A673 (cell line): ENCODE measurements around the gene WDCP. TPM values are rescaled to one million over a fixed set of nuclear protein-coding genes. Genes with fewer than 3 reads are reported as not detected.

Experiments
- BruUV-seq: library from RNA; stranded (reverse); fragments of 400-500 nt; replicated peaks from 2 replicates; lab custom pipeline; 2021; lab: Mats Ljungman, UMichigan
- CTCF ChIA-PET: fragments of 300-600 bp; sonication (Branson Sonifier 250); formaldehyde crosslinking; loops from one replicate; lab custom pipeline; 2022; ENCODE audit warnings: antibody characterized with exemption; lab: Charles Lee
- POLR2A ChIA-PET: fragments of 300-600 bp; sonication (Branson Sonifier 250); formaldehyde crosslinking; loops from one replicate; lab custom pipeline; 2022; ENCODE audit warnings: antibody characterized with exemption; ENCODE audit not compliant: low non-redundant PET; lab: Charles Lee
- DNase-seq: peaks from one replicate; pipeline ENCODE4 v3.0.0-alpha.2; 2015; ENCODE audit warnings: low spot score
- H3K27ac ChIP-seq: fragments of 200-600 bp; sonication (generic); 2 replicates; pipeline ENCODE4 v1.5.1; 2016; ENCODE audit warnings: mixed run types, low read depth, mild to moderate bottlenecking, mixed read lengths, antibody characterized with exemption, low read length; ENCODE audit not compliant: poor library complexity, severe bottlenecking
- H3K27me3 ChIP-seq: fragments of 200-600 bp; sonication (generic); replicated peaks from 2 replicates; pipeline ENCODE4 v1.6.1; 2017; ENCODE audit warnings: mixed run types, low read depth, mild to moderate bottlenecking, mixed read lengths, antibody characterized with exemption, low read length; ENCODE audit not compliant: insufficient read depth, poor library complexity
- H3K36me3 ChIP-seq: fragments of 200-600 bp; sonication (generic); 2 replicates; pipeline ENCODE4 v1.6.1; 2016; ENCODE audit warnings: mixed run types, mild to moderate bottlenecking, mixed read lengths, antibody characterized with exemption, low read length; ENCODE audit not compliant: insufficient read depth, poor library complexity, severe bottlenecking
- H3K4me1 ChIP-seq: fragments of 200-600 bp; sonication (generic); 2 replicates; pipeline ENCODE4 v1.6.1; 2017; ENCODE audit warnings: mixed run types, mild to moderate bottlenecking, mixed read lengths, antibody characterized with exemption, low read length; ENCODE audit not compliant: insufficient read depth, poor library complexity, severe bottlenecking
- H3K4me3 ChIP-seq: fragments of 200-600 bp; sonication (generic); 2 replicates; pipeline ENCODE4 v1.5.1; 2016; ENCODE audit warnings: low read depth, mixed run types, mild to moderate bottlenecking, mixed read lengths, low read length; ENCODE audit not compliant: poor library complexity, severe bottlenecking
- H3K9me3 ChIP-seq: fragments of 200-600 bp; sonication (generic); 2 replicates; pipeline ENCODE4 v1.6.1; 2016; ENCODE audit warnings: mixed run types, low read depth, mild to moderate bottlenecking, mixed read lengths, antibody characterized with exemption, low read length; ENCODE audit not compliant: poor library complexity, severe bottlenecking
- CTCF ChIP-seq: fragments of 300-800, 200-600 bp; sonication (generic); conservative IDR thresholded peaks from 2 replicates; pipeline ENCODE4 v1.5.1; 2017; ENCODE audit warnings: low read depth, mild to moderate bottlenecking, antibody characterized with exemption, low read length, moderate library complexity, mixed read lengths
- EZH2 ChIP-seq: fragments of 200-600 bp; sonication (generic); IDR thresholded peaks from 2 replicates; pipeline ENCODE4 v1.6.1; 2017; ENCODE audit warnings: borderline replicate concordance, low read depth, mild to moderate bottlenecking, mixed read lengths, antibody characterized with exemption, low read length; ENCODE audit not compliant: poor library complexity, severe bottlenecking
- intact Hi-C: fragments of 100-400 bp; cut with micrococcal nuclease; formaldehyde crosslinking; loops from one replicate; pipeline ENCODE4 v1.10.0; 2022; ENCODE audit not compliant: unreplicated experiment
- total RNA-seq: library from RNA; stranded (reverse); gene quantifications from 2 replicates; pipeline ENCODE4 v1.2.3, GENCODE V29; 2021

Gene WDCP
- total RNA-seq, 1 experiment from 2014 or later = 30.8 TPM

GRCh38 chr2:24050041-24050979 lies 3.1 kb upstream of the WDCP start:
- intact Hi-C loops = no loop called here
- DNase-seq = peak; percentile 50
- no peak overlapping the region for H3K27ac ChIP-seq

GRCh38 chr2:24049485-24050021 lies 2.4 kb upstream of the WDCP start, which contains the start of gene FKBP1B:
FKBP1B (plus strand) TSS chr2:24049741; CDS start chr2:24049850, 109 bp downstream.
- ChIA-PET CTCF (no interaction called here), POLR2A (no interaction called here)
- Histone ChIP-seq H3K27me3 (no peaks in the 10 kb centered on the region), H3K27ac (no peak within 1 kb of the TSS), H3K4me3 (peak within 1 kb of the TSS; percentile 91), H3K36me3 (no peaks in the 10 kb centered on the region), H3K4me1 (peaks cover 17% of the 10 kb centered on the region), H3K9me3 (no peaks in the 10 kb centered on the region)
- peak; percentile 47 for DNase-seq
- no TSS peak for BruUV-seq
- TF ChIP-seq CTCF = no peak
- TF ChIP-seq EZH2 = no peak
- intact Hi-C loops = no loop called here

More at GRCh38 chr2:24050041-24050979, 3.1 kb upstream of the WDCP start:
- peak overlapping the region; percentile 91 for H3K4me3 ChIP-seq
- H3K4me1 ChIP-seq = peaks cover 17% of the 10 kb centered on the region
- no peaks in the 10 kb centered on the region for H3K27me3 ChIP-seq
- ChIA-PET POLR2A (no interaction called here), CTCF (interaction anchor here (0.6 kb wide), 1 partner anchor 27 kb away, joined by 10 read pairs; no protein-coding TSS in a partner anchor)
- BruUV-seq = no TSS peak
- no peaks in the 10 kb centered on the region for H3K9me3 ChIP-seq
- TF ChIP-seq EZH2 (no peak), CTCF (no peak)
- H3K36me3 ChIP-seq = no peaks in the 10 kb centered on the region

- Histone ChIP-seq H3K4me3 (peak overlapping the region; percentile 91), H3K4me1 (peaks cover 17% of the 10 kb centered on the region), H3K27ac (no peak overlapping the region), H3K27me3 (no peaks in the 10 kb centered on the region), H3K36me3 (no peaks in the 10 kb centered on the region), H3K9me3 (no peaks in the 10 kb centered on the region)
- peak; percentile 66 for DNase-seq
- TF ChIP-seq EZH2 = no peak
- TF ChIP-seq CTCF = no peak
- BruUV-seq = no TSS peak
- ChIA-PET CTCF (no interaction called here), POLR2A (interaction anchor here (0.6 kb wide), 1 partner anchor 1971 kb away, joined by 3 read pairs; no protein-coding TSS in a partner anchor)
- intact Hi-C loops = no loop called here
Measured at GRCh38 chr2:24048769-24049484, 1.7 kb upstream of the WDCP start.
